HepG2 (cell line): ENCODE measurements around the gene RSBN1L. TPM values are rescaled to one million over a fixed set of nuclear protein-coding genes. Genes with fewer than 3 reads are reported as not detected.

Source experiments
- ATAC-seq: fragments of 200-7000 bp; cut with Tn5 transposase; 3 replicates; pipeline ENCODE4 v1.9.1; 2020; ENCODE audit warnings: mild to moderate bottlenecking, moderate library complexity
- BruUV-seq: library from RNA; stranded (reverse); fragments of 400-500 nt; replicated peaks from 2 replicates; lab custom pipeline; 2021; lab: Mats Ljungman, UMichigan
- CTCF ChIA-PET: fragments of 300-600 bp; formaldehyde crosslinking; extraction: SDS; loops from one replicate; lab custom pipeline; 2021; ENCODE audit warnings: low total read pairs, inconsistent platforms, low intra/inter-chr PET ratio; lab: Yijun Ruan, JAX
- POLR2A ChIA-PET: fragments of 350-600 bp; sonication (Branson Sonifier 250); formaldehyde crosslinking; loops from one replicate; lab custom pipeline; 2020; ENCODE audit warnings: antibody characterized with exemption, inconsistent platforms; lab: Yijun Ruan, JAX
- DNase-seq: peaks from one replicate; pipeline ENCODE4 v3.0.0-alpha.2; 2015; ENCODE audit warnings: low spot score
- FAIRE-seq: peaks from 3 replicates; lab custom pipeline; 2011; peaks lifted over from hg19 to GRCh38; lab: Jason Lieb, UNC
- H2AFZ ChIP-seq: one replicate; pipeline ENCODE4 v1.6.1; 2011; ENCODE audit warnings: low read length, inconsistent platforms
- H3K27ac ChIP-seq: fragments of 300-600 bp; 3 replicates; pipeline ENCODE4 v1.8.0; 2011; ENCODE audit warnings: mixed run types, mild to moderate bottlenecking, mixed read lengths, low read length, inconsistent platforms; ENCODE audit not compliant: insufficient read depth; ENCODE audit errors: extremely low read length
- H3K27me3 ChIP-seq, 2 experiments: fragments of 200-600 bp in 1 of 2; 2 replicates in 1 of 2; 3 replicates in 1 of 2; pipeline versions ENCODE4 v1.6.0 to v1.8.0; 2011; ENCODE audit warnings: low read length in 2 of 2, mild to moderate bottlenecking in 2 of 2, moderate library complexity in 2 of 2, inconsistent platforms in 1 of 2; ENCODE audit not compliant: insufficient read depth in 2 of 2, control insufficient read depth in 1 of 2
- H3K36me3 ChIP-seq, 2 experiments: fragments of 200-600 bp in 1 of 2; replicated peaks in 1 of 2; 2 replicates in 1 of 2; 3 replicates in 1 of 2; pipeline versions ENCODE4 v1.5.1 to v1.8.0; 2011; ENCODE audit warnings: low read length in 2 of 2, inconsistent platforms in 1 of 2; ENCODE audit not compliant: insufficient read depth in 2 of 2, control insufficient read depth in 1 of 2
- H3K4me1 ChIP-seq: 2 replicates; pipeline ENCODE4 v1.5.1; 2012; ENCODE audit warnings: low read length, inconsistent platforms; ENCODE audit not compliant: insufficient read depth
- H3K4me2 ChIP-seq: 2 replicates; pipeline ENCODE4 v1.6.0; 2011; ENCODE audit warnings: low read depth, low read length, inconsistent platforms
- H3K4me3 ChIP-seq, 3 experiments: fragments of 200-600 bp in 1 of 3; sonication (generic), shearing (Covaris generic) in 1 of 3; replicated peaks in 1 of 3; 2 replicates each; pipeline ENCODE4 v1.5.1; 2011 to 2016; ENCODE audit warnings: low read length in 3 of 3, inconsistent platforms in 2 of 3, low read depth in 2 of 3, mild to moderate bottlenecking in 2 of 3, control low read depth in 1 of 3, mixed read lengths in 1 of 3; ENCODE audit not compliant: insufficient read depth in 1 of 3
- H3K79me2 ChIP-seq: one replicate; pipeline ENCODE4 v1.6.1; 2011; ENCODE audit warnings: low read length, inconsistent platforms; ENCODE audit not compliant: insufficient read depth
- H3K9ac ChIP-seq: 2 replicates; pipeline ENCODE4 v1.6.0; 2011; ENCODE audit warnings: mild to moderate bottlenecking, low read depth, low read length, inconsistent platforms; ENCODE audit not compliant: insufficient read depth
- H3K9me3 ChIP-seq: 2 replicates; pipeline ENCODE4 v1.5.1; 2012; ENCODE audit warnings: mild to moderate bottlenecking, low read length
- H4K20me1 ChIP-seq: 2 replicates; pipeline ENCODE4 v1.6.0; 2011; ENCODE audit warnings: inconsistent platforms, mild to moderate bottlenecking, low read length, moderate library complexity; ENCODE audit not compliant: insufficient read depth
- ATF7 ChIP-seq, 2 experiments: fragments of 450-650 bp in 1 of 2; sonication (generic) in 1 of 2; formaldehyde crosslinking in 1 of 2; IDR thresholded peaks; 2 replicates each; pipeline versions ENCODE4 v1.4.0 to v1.6.1; 2016 to 2020; ENCODE audit warnings: antibody characterized with exemption in 1 of 2, mild to moderate bottlenecking in 1 of 2, missing genetic modification reagents in 1 of 2
- BRCA1 ChIP-seq: sonication (generic); formaldehyde crosslinking; IDR thresholded peaks from 2 replicates; pipeline ENCODE4 v1.4.0; 2020; ENCODE audit warnings: missing genetic modification reagents
- CCAR2 ChIP-seq: fragments of 200-400 bp; formaldehyde crosslinking; optimal IDR thresholded peaks from 2 replicates; pipeline ENCODE3; 2018; ENCODE audit warnings: low read depth, mild to moderate bottlenecking, low read length, moderate library complexity
- ESRRA ChIP-seq: sonication (generic); formaldehyde crosslinking; IDR thresholded peaks from 2 replicates; pipeline ENCODE4 v1.5.1; 2020; ENCODE audit warnings: mild to moderate bottlenecking, low read depth, missing genetic modification reagents
- HMGA1 ChIP-seq: sonication (generic); formaldehyde crosslinking; conservative IDR thresholded peaks from 2 replicates; pipeline ENCODE4 v1.4.0; 2020; ENCODE audit warnings: missing genetic modification reagents
- HNF4A ChIP-seq: sonication (generic); formaldehyde crosslinking; IDR thresholded peaks from 2 replicates; pipeline ENCODE4 v1.4.0; 2020; ENCODE audit warnings: missing genetic modification reagents
- HNRNPLL ChIP-seq: fragments of 200-400 bp; formaldehyde crosslinking; IDR thresholded peaks from 2 replicates; pipeline ENCODE4 v1.6.1; 2017; ENCODE audit warnings: mild to moderate bottlenecking, low read depth, low read length; ENCODE audit not compliant: poor library complexity, severe bottlenecking
- MTF1 ChIP-seq: sonication (generic); formaldehyde crosslinking; IDR thresholded peaks from 2 replicates; pipeline ENCODE4 v1.5.0; 2020; ENCODE audit warnings: missing genetic modification reagents
- RELA ChIP-seq: sonication (generic); formaldehyde crosslinking; IDR thresholded peaks from 2 replicates; pipeline ENCODE4 v1.4.0; 2020; ENCODE audit warnings: missing genetic modification reagents
- SKI ChIP-seq: fragments of 450-650 bp; IDR thresholded peaks from one replicate; pipeline ENCODE4 v1.6.1; 2018; ENCODE audit warnings: mild to moderate bottlenecking; ENCODE audit not compliant: partially characterized antibody
- SMAD1 ChIP-seq: sonication (generic); formaldehyde crosslinking; IDR thresholded peaks from 2 replicates; pipeline ENCODE4 v1.4.0; 2020; ENCODE audit warnings: missing genetic modification reagents, low read depth, mild to moderate bottlenecking, borderline replicate concordance
- TOE1 ChIP-seq: sonication (generic); formaldehyde crosslinking; IDR thresholded peaks from 2 replicates; pipeline ENCODE4 v1.4.0; 2020; ENCODE audit warnings: mild to moderate bottlenecking, missing genetic modification reagents
- ZFX ChIP-seq: sonication (generic); formaldehyde crosslinking; IDR thresholded peaks from 2 replicates; pipeline ENCODE4 v1.4.0; 2020; ENCODE audit warnings: mild to moderate bottlenecking, low read depth, missing genetic modification reagents, moderate library complexity
- in situ Hi-C: cut with HindIII; loops from 2 replicates; pipeline ENCODE4 v1.10.0; 2017; ENCODE audit warnings: low pct_unique_long_range_greater_than_20kb; ENCODE audit not compliant: extremely low pct_ligation_motif_present
- intact Hi-C: fragments of 100-400 bp; cut with micrococcal nuclease; formaldehyde crosslinking; loops from one replicate; pipeline ENCODE4 v1.10.0; 2022; ENCODE audit not compliant: unreplicated experiment
- polyA plus RNA-seq, 8 experiments: library from polyadenylated mRNA; depleted of rRNA in 3 of 8; stranded (reverse) in 7 of 8; unstranded in 1 of 8; fragments of >200 nt; fragmentation: Illumina TruSeq in 4 of 8; extraction: Trizol in 4 of 8; gene quantifications; 2 replicates each; pipeline versions ENCODE4 v1.2.1 to v1.2.3, GENCODE V29; 2011 to 2016; ENCODE audit warnings: low read depth in 4 of 8, missing spikeins in 1 of 8, mixed read lengths in 1 of 8; ENCODE audit not compliant: insufficient read depth in 1 of 8
- total RNA-seq, 5 experiments: library from RNA; depleted of rRNA; stranded (reverse); fragments of >200 nt; fragmentation: Illumina TruSeq; extraction: Trizol; gene quantifications; 2 replicates each; pipeline ENCODE4 v1.2.3, GENCODE V29; 2016; ENCODE audit warnings: low read depth in 1 of 5
- TF ChIP-seq, protein P1 (sequence below): sonication (generic); formaldehyde crosslinking; IDR thresholded peaks from 2 replicates; pipeline ENCODE4 v1.5.0; 2020; ENCODE audit warnings: mild to moderate bottlenecking, missing genetic modification reagents

The RSBN1L gene
- total and polyA plus RNA-seq, 2 of the 13 experiments (the other 11 are each of a cell fraction or from before 2014, with no cell fraction given): 7.7 to 21.3 TPM

DNA sequence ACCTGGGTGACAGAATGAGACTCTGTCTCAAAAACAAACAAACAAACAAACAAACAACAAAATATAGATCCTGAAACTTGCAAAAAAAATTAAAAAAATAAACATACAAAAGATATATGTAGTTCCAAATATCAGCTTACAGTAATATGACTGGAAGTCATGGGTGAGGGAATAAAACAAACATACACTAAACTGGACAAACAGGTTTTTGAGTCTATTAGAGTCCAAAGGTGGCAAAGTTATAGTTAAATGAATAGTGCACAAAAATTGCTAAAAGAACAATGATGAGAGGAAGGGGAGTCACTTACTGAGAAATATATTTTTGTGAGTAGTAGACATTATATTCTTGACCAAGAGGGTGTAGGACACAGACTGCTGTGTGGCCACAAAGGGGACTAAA lies 16.7 kb upstream of the RSBN1L start:
- no peaks in the 10 kb centered on the region for H3K27me3 ChIP-seq
- H3K4me3 ChIP-seq: no peak overlapping the region
- H3K9ac ChIP-seq: no peak overlapping the region
- TF ChIP-seq TOE1 (CRISPR knock-in tag) (no peak), HNF4A (CRISPR knock-in tag) (no peak), ESRRA (CRISPR knock-in tag) (no peak), BRCA1 (CRISPR knock-in tag) (no peak), CCAR2 (no peak), MTF1 (CRISPR knock-in tag) (no peak), RELA (CRISPR knock-in tag) (no peak), ATF7 (IDR thresholded peaks at IDR 0.05) (no peak), ATF7 (CRISPR knock-in tag; IDR thresholded peaks at IDR 0.05) (no peak), SKI (no peak), ZFX (CRISPR knock-in tag) (no peak), HMGA1 (no peak), SMAD1 (CRISPR knock-in tag) (no peak), HNRNPLL (no peak)
- TF ChIP-seq, protein P1, sequence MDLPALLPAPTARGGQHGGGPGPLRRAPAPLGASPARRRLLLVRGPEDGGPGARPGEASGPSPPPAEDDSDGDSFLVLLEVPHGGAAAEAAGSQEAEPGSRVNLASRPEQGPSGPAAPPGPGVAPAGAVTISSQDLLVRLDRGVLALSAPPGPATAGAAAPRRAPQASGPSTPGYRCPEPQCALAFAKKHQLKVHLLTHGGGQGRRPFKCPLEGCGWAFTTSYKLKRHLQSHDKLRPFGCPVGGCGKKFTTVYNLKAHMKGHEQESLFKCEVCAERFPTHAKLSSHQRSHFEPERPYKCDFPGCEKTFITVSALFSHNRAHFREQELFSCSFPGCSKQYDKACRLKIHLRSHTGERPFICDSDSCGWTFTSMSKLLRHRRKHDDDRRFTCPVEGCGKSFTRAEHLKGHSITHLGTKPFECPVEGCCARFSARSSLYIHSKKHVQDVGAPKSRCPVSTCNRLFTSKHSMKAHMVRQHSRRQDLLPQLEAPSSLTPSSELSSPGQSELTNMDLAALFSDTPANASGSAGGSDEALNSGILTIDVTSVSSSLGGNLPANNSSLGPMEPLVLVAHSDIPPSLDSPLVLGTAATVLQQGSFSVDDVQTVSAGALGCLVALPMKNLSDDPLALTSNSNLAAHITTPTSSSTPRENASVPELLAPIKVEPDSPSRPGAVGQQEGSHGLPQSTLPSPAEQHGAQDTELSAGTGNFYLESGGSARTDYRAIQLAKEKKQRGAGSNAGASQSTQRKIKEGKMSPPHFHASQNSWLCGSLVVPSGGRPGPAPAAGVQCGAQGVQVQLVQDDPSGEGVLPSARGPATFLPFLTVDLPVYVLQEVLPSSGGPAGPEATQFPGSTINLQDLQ (CRISPR knock-in tag): no peak
- in situ Hi-C loops (no loop called here), intact Hi-C loops (no loop called here)
- peak; percentile 31; the same call in 2 of the 3 replicates for ATAC-seq
- no peak overlapping the region for H3K4me2 ChIP-seq
- no peak overlapping the region for H2AFZ ChIP-seq
- CTCF ChIA-PET: no interaction called here
- no peaks in the 10 kb centered on the region for H3K79me2 ChIP-seq
- DNase-seq: no peak
- H3K9me3 ChIP-seq: no peaks in the 10 kb centered on the region
- H4K20me1 ChIP-seq: 0 out of 2 replicates have a peak, but pooled peaks cover 4% of the 10 kb centered on the region
- POLR2A ChIA-PET: no interaction called here
- H3K27ac ChIP-seq: no peak overlapping the region
- FAIRE-seq: no peak
- H3K4me1 ChIP-seq: peaks cover 12% of the 10 kb centered on the region
- peaks cover 3 to 28% of the 10 kb centered on the region in 2 experiments; a peak in 4 of 5 replicates for H3K36me3 ChIP-seq
- BruUV-seq: no TSS peak
